H9 (cell line): ENCODE measurements around the gene VTN. TPM values are rescaled to one million over a fixed set of nuclear protein-coding genes. Genes with fewer than 3 reads are reported as not detected.
A peak's percentile ranks its signal among the peaks of the same experiment; 100 is the strongest.

Experiments
- DNase-seq: peaks from one replicate; pipeline ENCODE4 v3.0.0-alpha.2; 2017
- H2AFZ ChIP-seq: one replicate; pipeline ENCODE4 v1.6.1; 2013; ENCODE audit warnings: mild to moderate bottlenecking, low read length, control low read depth, moderate library complexity
- H2AK5ac ChIP-seq: 2 replicates; pipeline ENCODE4 v1.6.1; 2013; ENCODE audit warnings: low read length, control low read depth, mixed read lengths; ENCODE audit not compliant: insufficient read length
- H2BK120ac ChIP-seq: one replicate; pipeline ENCODE4 v1.6.1; 2013; ENCODE audit warnings: low read depth, mild to moderate bottlenecking, low read length, control low read depth, inconsistent platforms; ENCODE audit not compliant: poor library complexity, severe bottlenecking
- H2BK12ac ChIP-seq: 2 replicates; pipeline ENCODE4 v1.6.1; 2013; ENCODE audit warnings: low read length, control low read depth, mixed read lengths, low read depth; ENCODE audit not compliant: insufficient read length
- H2BK15ac ChIP-seq: 2 replicates; pipeline ENCODE4 v1.6.1; 2013; ENCODE audit warnings: low read depth, low read length, control low read depth
- H2BK20ac ChIP-seq: one replicate; pipeline ENCODE4 v1.6.1; 2013; ENCODE audit warnings: low read depth, mild to moderate bottlenecking, low read length, control low read depth, inconsistent platforms; ENCODE audit not compliant: poor library complexity, severe bottlenecking
- H2BK5ac ChIP-seq: 2 replicates; pipeline ENCODE4 v1.6.1; 2013; ENCODE audit warnings: low read length, control low read depth, mixed read lengths; ENCODE audit not compliant: insufficient read length
- H3K14ac ChIP-seq: 2 replicates; pipeline ENCODE4 v1.6.1; 2013; ENCODE audit warnings: low read length, control low read depth; ENCODE audit not compliant: insufficient read depth
- H3K18ac ChIP-seq: 2 replicates; pipeline ENCODE4 v1.6.1; 2013; ENCODE audit warnings: low read depth, mild to moderate bottlenecking, mixed read lengths, low read length, control low read depth; ENCODE audit not compliant: insufficient read length
- H3K23ac ChIP-seq: 2 replicates; pipeline ENCODE4 v1.6.1; 2013; ENCODE audit warnings: low read length, control low read depth, mixed read lengths, low read depth; ENCODE audit not compliant: insufficient read length
- H3K23me2 ChIP-seq: 2 replicates; pipeline ENCODE4 v1.6.1; 2013; ENCODE audit warnings: low read depth, mild to moderate bottlenecking, mixed read lengths, low read length, control low read depth; ENCODE audit not compliant: insufficient read length, poor library complexity, severe bottlenecking
- H3K27ac ChIP-seq: 2 replicates; pipeline ENCODE4 v1.5.1; 2013; ENCODE audit warnings: low read length, control low read depth, mixed read lengths, low read depth; ENCODE audit not compliant: insufficient read length
- H3K27me3 ChIP-seq: 2 replicates; pipeline ENCODE4 v1.6.1; 2013; ENCODE audit warnings: low read length, control low read depth, inconsistent platforms; ENCODE audit not compliant: insufficient read depth
- H3K4ac ChIP-seq: 2 replicates; pipeline ENCODE4 v1.6.1; 2013; ENCODE audit warnings: low read depth, mild to moderate bottlenecking, control low read depth, inconsistent platforms, low read length, moderate library complexity
- H3K4me1 ChIP-seq: 2 replicates; pipeline ENCODE4 v1.6.1; 2013; ENCODE audit warnings: low read length, control low read depth, inconsistent platforms; ENCODE audit not compliant: insufficient read depth
- H3K4me2 ChIP-seq: 2 replicates; pipeline ENCODE4 v1.6.1; 2013; ENCODE audit warnings: low read length, control low read depth, mixed read lengths; ENCODE audit not compliant: insufficient read length, insufficient read depth
- H3K56ac ChIP-seq: 2 replicates; pipeline ENCODE4 v1.6.1; 2013; ENCODE audit warnings: low read depth, mild to moderate bottlenecking, mixed read lengths, low read length, control low read depth; ENCODE audit not compliant: insufficient read length
- H3K79me1 ChIP-seq: 2 replicates; pipeline ENCODE4 v1.6.1; 2013; ENCODE audit warnings: low read depth, mild to moderate bottlenecking, moderate library complexity, low read length, control low read depth, inconsistent platforms; ENCODE audit not compliant: insufficient read depth, poor library complexity, severe bottlenecking
- H3K79me2 ChIP-seq: 2 replicates; pipeline ENCODE4 v1.6.1; 2013; ENCODE audit warnings: low read length, control low read depth, inconsistent platforms; ENCODE audit not compliant: insufficient read depth
- H3K9ac ChIP-seq: 2 replicates; pipeline ENCODE4 v1.6.1; 2013; ENCODE audit warnings: low read length, control low read depth, mixed read lengths; ENCODE audit not compliant: insufficient read length; ENCODE audit errors: extremely low read depth
- H3K9me3 ChIP-seq: one replicate; pipeline ENCODE4 v1.6.1; 2013; ENCODE audit warnings: low read depth, low read length, inconsistent platforms; ENCODE audit not compliant: control insufficient read depth
- H3T11ph ChIP-seq: one replicate; pipeline ENCODE4 v1.6.1; 2013; ENCODE audit warnings: mild to moderate bottlenecking, low read length, control low read depth, inconsistent platforms
- H4K20me1 ChIP-seq: one replicate; pipeline ENCODE4 v1.6.1; 2013; ENCODE audit not compliant: control insufficient read depth, insufficient read length, insufficient read depth
- H4K5ac ChIP-seq: 2 replicates; pipeline ENCODE4 v1.6.1; 2013; ENCODE audit warnings: low read depth, mild to moderate bottlenecking, mixed read lengths, low read length, control low read depth; ENCODE audit not compliant: insufficient read length
- H4K8ac ChIP-seq: replicated peaks from 2 replicates; pipeline ENCODE4 v1.6.1; 2013; ENCODE audit warnings: low read length, control low read depth, mixed read lengths, low read depth; ENCODE audit not compliant: insufficient read length
- H4K91ac ChIP-seq: 2 replicates; pipeline ENCODE4 v1.6.1; 2013; ENCODE audit warnings: low read depth, mild to moderate bottlenecking, moderate library complexity, mixed read lengths, low read length, control low read depth; ENCODE audit not compliant: insufficient read length
- H3K27ac Mint-ChIP-seq, 3 experiments: 2 replicates in 2 of 3; 3 replicates in 1 of 3; pipeline ENCODE4 v1.8.0; 2020 to 2021; ENCODE audit warnings: mixed read lengths in 3 of 3, mild to moderate bottlenecking in 1 of 3, moderate library complexity in 1 of 3
- H3K27me3 Mint-ChIP-seq: 2 replicates; pipeline ENCODE4 v1.8.0; 2021; ENCODE audit warnings: low read depth, mild to moderate bottlenecking, moderate library complexity, mixed read lengths
- H3K36me3 Mint-ChIP-seq, 3 experiments: 2 replicates in 2 of 3; 3 replicates in 1 of 3; pipeline ENCODE4 v1.8.0; 2020 to 2021; ENCODE audit warnings: low read depth in 3 of 3, mixed read lengths in 3 of 3; ENCODE audit not compliant: insufficient read depth in 1 of 3
- H3K4me1 Mint-ChIP-seq, 2 experiments: 2 replicates each; pipeline ENCODE4 v1.8.0; 2020; ENCODE audit warnings: mixed read lengths in 2 of 2
- H3K4me3 Mint-ChIP-seq, 2 experiments: 2 replicates in 1 of 2; 3 replicates in 1 of 2; pipeline ENCODE4 v1.8.0; 2020 to 2021; ENCODE audit warnings: mild to moderate bottlenecking in 2 of 2, mixed read lengths in 2 of 2, moderate library complexity in 1 of 2
- H3K9me3 Mint-ChIP-seq, 2 experiments: 2 replicates in 1 of 2; 3 replicates in 1 of 2; pipeline ENCODE4 v1.8.0; 2020; ENCODE audit warnings: mild to moderate bottlenecking in 2 of 2, mixed read lengths in 2 of 2, moderate library complexity in 1 of 2
- WGBS: extraction: QIAGEN DNeasy Blood & Tissue Kit; methylation state at CpG from one replicate; pipeline ENCODE4 v1.1.7; 2013; ENCODE audit warnings: missing lambda C conversion rate, low lambda C conversion rate, mixed read lengths; ENCODE audit not compliant: insufficient read length; ENCODE audit errors: extremely low coverage; 5-methylcytosine and 5-hydroxymethylcytosine counted together
- total RNA-seq: library from RNA; stranded (reverse); gene quantifications from 2 replicates; pipeline ENCODE4 v1.2.1, GENCODE V29; 2021
- TF ChIP-seq, protein P1 (sequence below): fragments of 200-600 bp; sonication (generic); conservative IDR thresholded peaks from 3 replicates; pipeline ENCODE4 v1.8.0; 2021; ENCODE audit warnings: antibody characterized with exemption, mild to moderate bottlenecking

Gene VTN
- total RNA-seq, 1 experiment from 2014 or later: not detected

DNA sequence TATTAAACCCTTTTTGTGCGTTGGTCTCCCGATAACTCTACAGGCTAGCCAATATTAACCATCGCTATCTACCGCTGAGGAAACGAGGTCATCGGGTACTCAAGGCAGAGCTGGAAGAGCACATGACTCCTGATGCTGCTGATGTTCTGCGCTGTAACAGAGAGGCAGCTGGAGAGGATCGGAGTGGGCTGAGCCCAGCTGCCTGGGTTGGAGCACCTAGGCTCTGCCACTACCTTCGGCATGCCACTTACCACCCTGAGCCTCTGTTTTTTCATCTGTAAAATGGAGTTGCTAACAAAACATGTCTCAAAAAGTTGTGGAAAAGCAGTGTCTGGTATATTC lies 36.3 kb upstream of the VTN start:
- H3K36me3 Mint-ChIP-seq: peaks cover 0 to 3% (median 0%) of the 10 kb centered on the region in 3 experiments; a peak in 2 of 7 replicates
- no peak overlapping the region for H4K8ac ChIP-seq
- H3T11ph ChIP-seq: no peak overlapping the region
- H3K23ac ChIP-seq: no peak overlapping the region
- H3K4me1 Mint-ChIP-seq: peaks cover 65 to 74% of the 10 kb centered on the region in 2 experiments
- no peak overlapping the region for H3K9ac ChIP-seq
- H3K79me1 ChIP-seq: no peaks in the 10 kb centered on the region
- H3K9me3 Mint-ChIP-seq: no peaks in the 10 kb centered on the region
- no peak overlapping the region for H2BK5ac ChIP-seq
- peaks cover 9% of the 10 kb centered on the region for H3K23me2 ChIP-seq
- H3K4me3 Mint-ChIP-seq: peak overlapping the region; percentile 68 to 85
- no peak overlapping the region for H3K56ac ChIP-seq
- no peak overlapping the region for H3K14ac ChIP-seq
- no peak overlapping the region for H3K27ac ChIP-seq
- no peaks in the 10 kb centered on the region for H3K9me3 ChIP-seq
- TF ChIP-seq, protein P1, sequence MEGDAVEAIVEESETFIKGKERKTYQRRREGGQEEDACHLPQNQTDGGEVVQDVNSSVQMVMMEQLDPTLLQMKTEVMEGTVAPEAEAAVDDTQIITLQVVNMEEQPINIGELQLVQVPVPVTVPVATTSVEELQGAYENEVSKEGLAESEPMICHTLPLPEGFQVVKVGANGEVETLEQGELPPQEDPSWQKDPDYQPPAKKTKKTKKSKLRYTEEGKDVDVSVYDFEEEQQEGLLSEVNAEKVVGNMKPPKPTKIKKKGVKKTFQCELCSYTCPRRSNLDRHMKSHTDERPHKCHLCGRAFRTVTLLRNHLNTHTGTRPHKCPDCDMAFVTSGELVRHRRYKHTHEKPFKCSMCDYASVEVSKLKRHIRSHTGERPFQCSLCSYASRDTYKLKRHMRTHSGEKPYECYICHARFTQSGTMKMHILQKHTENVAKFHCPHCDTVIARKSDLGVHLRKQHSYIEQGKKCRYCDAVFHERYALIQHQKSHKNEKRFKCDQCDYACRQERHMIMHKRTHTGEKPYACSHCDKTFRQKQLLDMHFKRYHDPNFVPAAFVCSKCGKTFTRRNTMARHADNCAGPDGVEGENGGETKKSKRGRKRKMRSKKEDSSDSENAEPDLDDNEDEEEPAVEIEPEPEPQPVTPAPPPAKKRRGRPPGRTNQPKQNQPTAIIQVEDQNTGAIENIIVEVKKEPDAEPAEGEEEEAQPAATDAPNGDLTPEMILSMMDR: no peak
- H3K4ac ChIP-seq: no peak overlapping the region
- peaks cover 56% of the 10 kb centered on the region for H3K27me3 Mint-ChIP-seq
- no peak overlapping the region for H2BK120ac ChIP-seq
- H4K91ac ChIP-seq: no peak overlapping the region
- no peaks in the 10 kb centered on the region for H4K20me1 ChIP-seq
- H2AFZ ChIP-seq: no peak overlapping the region
- no CpG with 5 or more reads among the region's 9 CpGs for WGBS
- no peaks in the 10 kb centered on the region for H3K79me2 ChIP-seq
- H3K18ac ChIP-seq: no peak overlapping the region
- H4K5ac ChIP-seq: no peak overlapping the region
- peak overlapping the region; percentile 39 for H3K4me2 ChIP-seq
- H2BK15ac ChIP-seq: no peak overlapping the region
- DNase-seq: peak; percentile 70
- H2BK20ac ChIP-seq: no peak overlapping the region
- H3K27ac Mint-ChIP-seq: peak overlapping the region in 1 of 3 experiments; percentile 44; a peak in 1 of 7 replicates
- no peak overlapping the region for H2AK5ac ChIP-seq
- no peak overlapping the region for H2BK12ac ChIP-seq
- H3K27me3 ChIP-seq: no peaks in the 10 kb centered on the region; the same call in 1 of the 2 replicates
- H3K4me1 ChIP-seq: peaks cover 15% of the 10 kb centered on the region; the same call in 1 of the 2 replicates
